ENCODE data around the gene S1PR4.
"Not testable (repeated sequence)": the region's sequence is repeated elsewhere in the genome, so short reads cannot be mapped to it uniquely, and the experiment has no call there.

The S1PR4 gene

DNA sequence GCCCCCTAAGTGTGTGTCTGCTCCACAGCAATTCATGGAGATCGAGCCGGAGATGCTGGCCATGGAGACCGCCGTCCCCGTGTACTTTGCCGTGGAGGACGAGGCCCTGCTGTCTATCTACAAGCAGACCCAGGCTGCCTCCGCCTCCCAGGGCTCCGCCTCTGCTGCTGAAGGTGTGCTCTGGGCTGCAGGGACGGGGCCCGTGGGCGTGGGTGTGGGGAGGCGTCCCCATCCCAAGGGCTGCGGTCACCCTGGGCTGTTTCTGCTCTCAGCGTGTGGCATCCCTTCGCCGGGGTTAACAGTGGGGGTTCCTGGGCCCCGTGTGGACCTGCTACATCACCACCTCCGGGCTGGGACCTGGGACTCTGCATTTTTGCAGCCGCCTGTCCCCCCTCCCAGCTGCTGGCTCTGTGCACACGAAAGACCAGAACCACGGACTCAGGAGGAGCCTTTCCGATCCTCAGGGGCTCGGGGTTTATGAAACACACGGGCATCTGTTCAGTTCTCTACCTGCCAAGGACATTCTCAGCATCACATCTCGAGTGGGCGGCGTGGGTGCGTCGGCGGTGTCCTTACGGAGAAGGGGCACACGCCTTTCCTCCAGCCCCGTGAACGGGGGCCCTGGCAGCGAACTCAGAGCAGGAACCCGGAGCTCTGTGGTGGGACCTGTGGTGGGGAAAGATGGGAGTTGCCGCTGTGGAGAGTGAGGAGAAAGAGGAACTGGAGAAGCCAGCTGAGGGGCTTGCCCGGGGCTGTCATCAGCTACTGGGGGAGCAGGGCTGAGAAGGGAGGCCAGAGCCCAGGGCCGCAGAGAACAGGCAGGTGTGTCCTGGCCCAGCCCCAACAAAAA, 14.9 kb downstream of the S1PR4 start:
- H3K27ac Mint-ChIP-seq = peak overlapping the region in 1 of 2 donors; percentile 52
- ATAC-seq = peak; percentile 41
- H3K9me3 Mint-ChIP-seq = no peaks in the 10 kb centered on the region
- DNase-seq = no peak
- H3K27me3 Mint-ChIP-seq = no peaks in the 10 kb centered on the region
- H3K4me3 Mint-ChIP-seq = no peak overlapping the region
- peaks cover 28% of the 10 kb centered on the region for H3K4me1 Mint-ChIP-seq

DNA sequence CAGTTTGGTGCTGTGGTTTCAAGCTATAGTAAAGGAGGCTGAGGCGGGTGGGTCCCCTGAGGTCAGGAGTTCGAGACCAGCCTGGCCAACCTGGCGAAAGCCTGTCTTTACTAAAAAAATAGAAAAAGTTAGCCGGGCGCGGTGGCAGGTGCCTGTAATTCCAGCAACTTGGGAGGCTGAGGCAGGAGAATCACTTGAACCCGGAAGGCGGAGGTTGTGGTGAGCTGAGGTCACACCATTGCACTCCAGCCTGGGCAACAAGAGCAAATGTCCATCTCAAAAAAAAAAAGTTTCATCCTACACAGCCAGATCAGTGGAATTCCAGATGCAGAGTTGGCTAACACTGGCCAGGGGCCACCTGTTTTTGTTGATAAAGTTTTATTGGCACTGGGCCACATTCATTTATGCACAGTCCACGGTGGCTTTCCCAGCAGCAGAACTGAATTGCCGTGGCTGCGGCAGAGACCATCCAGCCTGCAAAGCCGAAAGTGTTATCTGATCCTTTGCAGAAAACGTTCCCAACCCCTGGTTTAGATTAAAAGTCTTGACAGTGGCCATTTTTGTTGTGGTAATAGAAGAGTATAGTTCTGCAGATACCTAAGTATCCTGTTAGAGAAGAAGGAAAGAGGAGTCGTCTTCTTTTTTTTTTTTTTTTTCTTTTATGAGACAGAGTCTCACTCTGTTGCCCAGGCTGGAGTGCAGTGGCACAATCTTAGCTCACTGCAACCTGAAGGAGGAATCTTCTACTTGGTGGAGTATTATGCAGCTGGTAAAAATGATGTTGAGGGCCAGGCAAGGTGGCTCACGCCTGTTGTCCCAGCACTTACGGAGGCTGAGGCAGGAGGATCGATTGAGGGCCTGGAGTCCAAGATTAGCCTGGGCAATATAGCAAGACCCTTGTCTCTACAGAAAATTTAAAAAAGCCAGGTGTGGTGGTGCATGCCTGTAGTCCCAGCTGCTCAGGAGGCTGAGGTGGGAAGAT, 15.8 kb downstream of the S1PR4 start:
- Mint-ChIP-seq H3K27ac (no peak overlapping the region), H3K9me3 (no peaks in the 10 kb centered on the region), H3K4me3 (no peak overlapping the region), H3K27me3 (no peaks in the 10 kb centered on the region), H3K4me1 (peaks cover 19% of the 10 kb centered on the region)
- no peak for ATAC-seq
- no peak for DNase-seq

DNA sequence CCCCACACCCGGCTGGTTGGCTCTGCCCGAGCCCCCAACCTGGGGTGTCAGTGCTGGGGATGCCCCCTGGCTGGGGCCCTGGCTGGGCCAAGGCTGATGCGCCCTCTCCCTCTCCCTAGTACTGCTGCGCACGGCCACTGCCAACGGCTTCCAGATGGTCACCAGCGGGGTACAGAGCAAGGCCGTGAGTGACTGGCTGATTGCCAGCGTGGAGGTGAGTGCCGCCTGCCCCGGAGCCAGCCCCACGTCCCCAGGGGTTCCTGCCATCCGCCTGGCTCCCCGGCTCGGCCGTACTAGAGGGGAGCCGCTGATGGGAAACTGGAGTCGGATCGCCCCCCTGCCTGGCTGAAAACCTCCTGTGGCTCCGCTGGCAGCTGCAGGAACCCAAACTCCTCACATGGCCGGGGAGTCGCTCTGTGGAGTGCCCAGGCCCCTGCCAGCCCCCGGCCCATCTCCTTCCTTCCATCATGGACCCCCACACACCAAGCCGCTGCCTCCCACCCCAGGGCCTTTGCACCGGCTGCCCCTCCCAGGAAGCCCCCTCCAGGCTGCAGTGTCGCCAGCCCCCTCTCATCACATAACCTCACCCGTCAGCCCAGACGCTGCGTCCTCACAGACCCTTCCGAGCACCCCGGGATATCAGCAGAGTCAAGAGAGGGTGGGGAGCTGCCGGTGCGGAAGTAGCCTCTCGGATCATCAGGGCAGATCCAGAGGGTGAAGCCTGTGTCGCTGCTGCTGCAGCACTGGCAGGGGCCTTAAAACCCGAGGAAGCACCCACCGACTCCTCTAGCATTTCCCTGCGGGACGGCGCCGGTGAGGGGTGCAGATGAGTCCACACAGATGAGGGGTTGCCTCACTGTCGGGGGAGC, 17.7 kb downstream of the S1PR4 start:
- no peak for DNase-seq
- Mint-ChIP-seq H3K9me3 (no peaks in the 10 kb centered on the region), H3K27me3 (no peaks in the 10 kb centered on the region), H3K27ac (peak overlapping the region in 1 of 2 donors; percentile 48), H3K4me1 (peaks cover 12% of the 10 kb centered on the region), H3K4me3 (no peak overlapping the region)
- ATAC-seq = no peak

DNA sequence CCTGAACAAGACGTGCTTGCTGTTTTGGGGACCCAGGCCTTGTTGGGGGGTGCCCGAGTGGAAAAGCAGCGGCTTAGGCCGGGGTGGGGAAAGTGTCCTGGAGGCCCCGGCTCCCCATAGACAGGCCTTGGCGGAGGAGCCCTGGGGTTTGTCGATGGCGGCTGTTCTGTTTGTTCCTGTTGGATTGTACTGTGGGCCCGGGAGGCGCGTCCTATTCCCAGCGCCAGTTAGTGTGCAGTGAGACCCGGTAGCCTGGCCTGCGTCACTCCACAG, 18.3 kb downstream of the S1PR4 start:
- Mint-ChIP-seq H3K9me3 (no peaks in the 10 kb centered on the region), H3K4me3 (no peak overlapping the region), H3K27me3 (no peaks in the 10 kb centered on the region), H3K27ac (no peak overlapping the region), H3K4me1 (peaks cover 12% of the 10 kb centered on the region)
- DNase-seq = no peak
- no peak for ATAC-seq

DNA sequence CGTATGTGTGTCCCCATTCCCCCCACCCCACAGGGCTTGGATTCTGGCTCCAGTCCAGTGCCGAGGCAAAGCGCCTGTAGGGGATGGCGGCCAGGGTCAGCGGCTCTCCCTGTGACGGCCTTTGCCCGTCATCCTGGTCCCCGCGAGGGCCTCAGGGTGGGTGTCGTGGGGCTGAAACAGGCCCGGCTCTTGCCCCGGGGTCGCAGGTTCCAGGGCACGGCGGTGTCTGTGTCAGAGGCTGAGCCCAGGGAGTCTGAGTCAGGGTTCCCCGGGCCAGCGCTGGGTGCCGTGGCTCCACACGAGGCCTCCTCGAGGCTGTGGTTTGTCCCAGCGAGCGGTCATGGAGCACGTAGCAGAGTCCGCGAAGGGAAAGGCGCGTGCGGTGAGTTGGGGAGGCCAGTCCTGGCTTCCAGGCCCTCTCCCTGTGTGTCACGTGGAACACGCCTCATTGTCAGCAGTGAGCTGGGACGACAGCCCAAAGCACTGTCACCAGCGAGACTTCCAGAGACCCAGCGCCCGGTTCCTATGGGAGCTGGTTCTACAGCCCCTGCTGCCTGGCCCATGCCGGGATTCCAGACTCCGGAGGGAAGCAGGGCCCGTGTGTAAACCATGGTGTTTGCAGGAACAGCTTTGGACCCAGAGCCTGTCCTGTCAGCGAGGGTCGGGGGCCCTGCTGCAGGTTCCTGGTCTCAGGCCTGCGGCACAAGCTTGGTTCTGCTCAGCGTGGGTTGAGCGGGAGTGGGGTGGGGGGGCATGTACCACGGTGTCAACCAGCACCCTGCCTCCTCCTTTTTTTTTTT, 20.5 kb downstream of the S1PR4 start:
- H3K4me1 Mint-ChIP-seq = no peaks in the 10 kb centered on the region
- H3K27ac Mint-ChIP-seq = no peak overlapping the region
- DNase-seq (no peak), ATAC-seq (no peak)
- H3K9me3 Mint-ChIP-seq = no peaks in the 10 kb centered on the region
- no peaks in the 10 kb centered on the region for H3K27me3 Mint-ChIP-seq
- no peak overlapping the region for H3K4me3 Mint-ChIP-seq

DNA sequence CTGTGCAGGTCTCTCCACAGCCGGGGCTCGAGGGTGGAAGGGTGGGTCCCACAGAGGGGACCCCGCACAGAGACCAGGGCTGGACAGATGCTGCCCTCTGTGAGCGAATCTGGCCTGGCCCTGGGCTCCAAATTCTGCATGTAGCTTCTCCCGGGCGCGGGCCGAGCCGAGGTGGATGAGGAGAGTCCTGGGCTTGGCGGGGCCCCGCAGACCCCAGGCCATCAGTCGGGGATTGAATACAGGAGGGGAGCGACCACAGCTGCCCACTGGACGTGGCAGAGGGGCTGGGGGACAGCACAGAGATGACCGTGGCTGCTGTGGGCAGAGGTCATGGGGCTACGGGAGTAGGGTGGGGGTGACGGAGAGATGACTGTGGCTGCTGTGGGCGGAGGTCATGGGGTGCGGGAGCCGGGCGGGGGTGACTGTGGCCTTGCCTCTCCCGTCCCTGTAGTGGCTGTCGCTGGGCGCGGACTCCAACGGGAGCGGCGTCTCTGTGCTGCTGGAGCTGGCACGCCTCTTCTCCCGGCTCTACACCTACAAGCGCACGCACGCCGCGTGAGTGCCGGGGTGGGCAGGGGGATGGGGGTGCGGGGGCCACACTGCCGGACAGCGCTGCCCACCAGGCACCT, 22.6 kb downstream of the S1PR4 start:
- no peaks in the 10 kb centered on the region for H3K27me3 Mint-ChIP-seq
- peak overlapping the region in 1 of 2 donors; percentile 78 for H3K27ac Mint-ChIP-seq
- H3K4me1 Mint-ChIP-seq = no peaks in the 10 kb centered on the region
- no peak overlapping the region for H3K4me3 Mint-ChIP-seq
- no peak for DNase-seq
- no peak for ATAC-seq
- H3K9me3 Mint-ChIP-seq = no peaks in the 10 kb centered on the region

DNA sequence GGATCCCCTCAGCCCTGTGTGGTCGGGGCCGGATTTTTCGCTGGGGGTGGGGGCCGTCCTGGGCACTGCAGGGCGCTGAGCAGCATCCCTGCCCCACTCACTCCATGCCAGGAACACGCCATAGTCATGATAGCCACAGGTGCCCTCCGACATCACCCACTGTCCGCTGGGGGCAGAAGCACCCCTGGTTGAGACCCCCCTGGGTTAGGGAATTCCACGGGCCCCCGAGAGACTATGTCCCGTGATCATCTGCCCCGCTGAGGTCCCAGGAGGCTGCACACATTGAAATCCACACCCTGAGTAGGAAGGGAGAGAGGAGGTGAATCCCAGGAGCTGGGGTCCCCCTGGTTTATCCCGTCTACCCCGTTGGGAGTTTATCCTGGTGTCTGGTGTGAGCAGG, 23.3 kb downstream of the S1PR4 start:
- DNase-seq (no peak), ATAC-seq (no peak)
- no peaks in the 10 kb centered on the region for H3K27me3 Mint-ChIP-seq
- H3K4me3 Mint-ChIP-seq = no peak overlapping the region
- no peak overlapping the region for H3K27ac Mint-ChIP-seq
- H3K4me1 Mint-ChIP-seq = no peaks in the 10 kb centered on the region
- H3K9me3 Mint-ChIP-seq = no peaks in the 10 kb centered on the region

DNA sequence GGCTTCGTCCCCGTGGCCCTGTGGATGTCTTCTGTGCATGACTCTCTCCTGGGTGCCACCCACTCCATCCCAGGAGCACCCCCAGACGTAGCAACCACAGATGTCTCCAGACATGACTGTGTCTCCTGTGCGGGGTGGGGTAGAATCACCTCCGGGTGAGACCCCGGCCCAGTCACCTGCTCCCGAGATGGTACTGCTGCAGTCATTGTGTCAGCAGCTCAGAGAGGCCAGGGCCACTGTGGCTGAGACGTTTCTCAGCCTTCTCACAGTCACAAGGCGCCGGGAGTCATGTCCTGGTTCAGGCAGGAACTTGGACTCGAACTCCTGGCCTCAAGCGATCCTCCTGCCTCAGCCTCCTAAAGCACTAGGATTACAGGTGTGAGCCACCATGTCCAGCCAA, 23.8 kb downstream of the S1PR4 start:
- no peak overlapping the region for H3K27ac Mint-ChIP-seq
- H3K9me3 Mint-ChIP-seq = no peaks in the 10 kb centered on the region
- no peak for ATAC-seq
- H3K4me3 Mint-ChIP-seq = no peak overlapping the region
- no peaks in the 10 kb centered on the region for H3K27me3 Mint-ChIP-seq
- H3K4me1 Mint-ChIP-seq = no peaks in the 10 kb centered on the region
- DNase-seq = no peak

DNA sequence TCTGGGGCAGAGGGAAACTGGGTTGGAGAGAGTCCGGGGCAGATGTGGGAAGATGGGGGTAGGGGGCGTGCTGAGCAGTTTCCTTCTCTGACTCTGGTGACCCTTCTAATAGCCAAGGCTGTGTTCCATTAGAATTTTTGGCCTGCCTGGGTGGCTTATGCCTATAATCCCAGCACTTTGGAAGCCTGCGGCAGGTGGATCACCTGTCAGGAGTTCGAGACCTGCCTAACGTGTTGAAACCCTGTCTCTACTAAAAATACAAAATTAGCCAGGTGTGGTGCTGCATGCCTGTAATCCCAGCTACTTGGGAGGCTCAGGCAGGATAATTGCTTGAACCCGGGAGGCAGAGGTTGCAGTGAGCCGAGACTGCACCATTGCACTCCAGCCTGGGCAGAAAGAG, 24.3 kb downstream of the S1PR4 start:
- not testable (repeated sequence) for H3K4me1 Mint-ChIP-seq, DNase-seq, H3K9me3 Mint-ChIP-seq, H3K4me3 Mint-ChIP-seq, H3K27me3 Mint-ChIP-seq, ATAC-seq
- peak overlapping the region in 1 of 2 donors; percentile 71 for H3K27ac Mint-ChIP-seq

DNA sequence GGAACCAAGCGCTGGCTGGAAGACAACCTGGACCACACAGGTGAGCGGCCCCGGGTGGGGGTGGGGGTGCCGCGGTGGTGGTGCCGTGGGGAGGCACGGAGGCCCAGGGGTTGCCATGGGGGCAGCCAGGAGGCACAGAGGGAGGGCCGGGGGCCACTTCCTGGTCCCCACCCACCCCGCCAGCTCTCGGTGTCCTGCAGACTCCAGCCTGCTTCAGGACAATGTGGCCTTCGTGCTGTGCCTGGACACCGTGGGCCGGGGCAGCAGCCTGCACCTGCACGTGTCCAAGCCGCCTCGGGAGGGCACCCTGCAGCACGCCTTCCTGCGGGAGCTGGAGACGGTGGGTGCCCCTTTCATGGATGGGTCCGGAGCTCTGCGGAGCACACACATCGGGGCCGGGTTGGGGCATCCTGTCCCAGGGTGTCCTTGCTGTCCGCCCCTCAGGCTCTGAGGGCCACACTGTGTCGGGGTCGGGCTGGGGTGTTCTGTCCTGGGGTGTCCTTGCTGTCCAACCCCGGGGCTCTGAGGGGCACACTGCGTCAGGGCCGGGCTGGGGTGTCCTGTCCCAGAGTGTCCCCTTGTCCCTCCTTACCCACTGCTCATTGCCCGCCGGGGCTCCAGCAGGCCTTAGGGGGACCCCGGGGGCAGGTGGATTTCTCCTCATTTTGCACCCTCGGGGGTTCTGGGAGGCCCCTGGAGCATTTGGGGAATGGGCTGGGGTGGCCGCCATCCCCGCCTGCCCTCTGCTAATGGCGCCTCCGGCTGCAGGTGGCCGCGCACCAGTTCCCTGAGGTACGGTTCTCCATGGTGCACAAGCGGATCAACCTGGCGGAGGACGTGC, 25.5 kb downstream of the S1PR4 start:
- Mint-ChIP-seq H3K27me3 (no peaks in the 10 kb centered on the region), H3K4me3 (no peak overlapping the region), H3K27ac (no peak overlapping the region), H3K9me3 (no peaks in the 10 kb centered on the region), H3K4me1 (no peaks in the 10 kb centered on the region)
- peak; percentile 24 for ATAC-seq
- DNase-seq = no peak

DNA sequence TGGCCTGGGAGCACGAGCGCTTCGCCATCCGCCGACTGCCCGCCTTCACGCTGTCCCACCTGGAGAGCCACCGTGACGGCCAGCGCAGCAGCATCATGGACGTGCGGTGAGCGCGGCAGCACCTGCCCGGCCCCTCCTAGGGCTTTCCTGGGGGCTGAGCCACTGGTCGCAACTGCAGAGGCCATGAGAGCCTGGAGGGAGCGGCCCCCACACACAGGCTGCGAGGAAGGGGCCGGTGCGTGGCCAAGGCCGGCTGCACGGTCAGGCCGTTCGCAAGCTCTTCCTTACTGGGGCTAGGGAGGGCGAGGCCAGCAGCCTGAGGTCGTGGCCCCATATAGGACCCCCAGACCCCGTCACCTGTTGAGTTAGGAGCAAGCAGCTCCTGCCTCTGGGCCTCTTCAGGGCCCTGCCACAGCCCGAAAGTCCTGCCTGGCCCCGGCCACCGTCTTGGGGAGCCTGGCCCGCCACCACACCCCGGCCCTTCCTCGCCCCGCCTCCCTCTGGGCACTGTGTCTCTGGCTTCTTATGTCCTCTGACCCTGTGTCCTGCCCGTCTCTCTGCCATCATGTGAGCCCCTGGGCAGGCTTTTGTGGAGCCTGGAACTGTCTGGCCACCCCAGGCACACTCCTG, 26.2 kb downstream of the S1PR4 start:
- H3K4me1 Mint-ChIP-seq = no peaks in the 10 kb centered on the region
- H3K9me3 Mint-ChIP-seq = no peaks in the 10 kb centered on the region
- H3K27me3 Mint-ChIP-seq = no peaks in the 10 kb centered on the region
- ATAC-seq (no peak), DNase-seq (no peak)
- H3K27ac Mint-ChIP-seq = no peak overlapping the region
- no peak overlapping the region for H3K4me3 Mint-ChIP-seq

DNA sequence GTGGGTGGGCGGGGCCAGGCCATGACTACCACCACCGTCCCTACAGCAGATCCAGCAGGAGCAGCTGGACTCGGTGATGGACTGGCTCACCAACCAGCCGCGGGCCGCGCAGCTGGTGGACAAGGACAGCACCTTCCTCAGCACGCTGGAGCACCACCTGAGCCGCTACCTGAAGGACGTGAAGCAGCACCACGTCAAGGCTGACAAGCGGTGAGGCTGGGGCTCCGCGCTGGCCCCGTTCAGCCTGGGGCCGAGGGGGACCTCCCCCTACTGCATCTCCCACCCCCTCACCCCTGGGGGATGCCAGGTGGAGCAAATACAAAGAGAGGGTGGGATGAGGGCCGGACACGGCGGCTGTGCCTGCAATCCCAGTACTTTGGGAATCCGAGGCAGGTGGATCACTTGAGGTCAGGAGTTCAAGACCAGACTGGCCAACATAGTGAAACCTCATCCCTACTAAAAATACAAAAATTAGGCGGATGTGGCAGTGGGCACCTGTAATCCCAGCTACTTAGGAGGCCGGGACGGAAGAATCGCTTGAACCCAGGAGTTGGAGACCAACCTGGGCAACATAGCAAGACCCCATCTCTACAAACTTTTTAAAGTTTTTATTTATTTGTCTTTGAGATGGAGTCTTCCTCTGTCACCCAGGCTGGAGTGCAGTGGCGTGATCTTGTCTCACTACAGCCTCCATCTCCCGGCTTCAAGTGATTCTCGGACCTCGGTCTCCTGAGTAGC, 27.8 kb downstream of the S1PR4 start:
- Mint-ChIP-seq H3K9me3 (no peaks in the 10 kb centered on the region), H3K4me3 (no peak overlapping the region), H3K27me3 (no peaks in the 10 kb centered on the region), H3K27ac (no peak overlapping the region), H3K4me1 (no peaks in the 10 kb centered on the region)
- DNase-seq (no peak), ATAC-seq (no peak)

Data from stimulated activated naive CD8-positive, alpha-beta T cell treated with anti-CD3 and anti-CD28 coated beads, Interleukin-15, amount 100 ng/mL, for 72 hours (primary cell).